Breast epithelium (tissue), 4 donors: ENCODE data around the gene SLC4A1AP. TPM values are rescaled to one million over a fixed set of nuclear protein-coding genes. Genes with fewer than 3 reads are reported as not detected.

Source experiments
- DNase-seq, 2 donors: peaks; one replicate each; pipeline ENCODE4 v3.0.0-alpha.2; 2019; ENCODE audit warnings: low spot score in 2 of 2
- H3K27ac ChIP-seq, 2 donors: fragments of 200-600 bp; sonication (generic) in 1 of 2; one replicate each; pipeline ENCODE4 v1.5.1; 2016 to 2019; ENCODE audit warnings: mild to moderate bottlenecking in 1 of 2
- H3K27me3 ChIP-seq, 2 donors: fragments of 200-600 bp; sonication (generic) in 1 of 2; one replicate each; pipeline versions ENCODE4 v1.5.1 to v1.6.0; 2017 to 2019; ENCODE audit warnings: control low read depth in 1 of 2, mild to moderate bottlenecking in 1 of 2
- H3K36me3 ChIP-seq: fragments of 200-600 bp; one replicate; pipeline ENCODE4 v1.5.1; 2019
- H3K4me1 ChIP-seq, 2 donors: fragments of 200-600 bp; sonication (generic); one replicate each; pipeline ENCODE4 v1.5.1; 2016 to 2019; ENCODE audit warnings: control low read depth in 1 of 2
- H3K4me3 ChIP-seq, 3 donors: fragments of 200-600 bp; sonication (generic); 1 replicate in 2 of 3; 2 replicates in 1 of 3; pipeline ENCODE4 v1.5.1; 2016 to 2019; ENCODE audit warnings: mild to moderate bottlenecking in 3 of 3, moderate library complexity in 2 of 3
- H3K9me3 ChIP-seq, 2 donors: fragments of 200-600 bp; sonication (generic) in 1 of 2; one replicate each; pipeline ENCODE4 v1.5.1; 2016 to 2019; ENCODE audit warnings: control low read depth in 1 of 2
- POLR2A ChIP-seq: fragments of 450-650 bp; IDR thresholded peaks from one replicate; pipeline ENCODE4 v1.6.1; 2016; ENCODE audit warnings: antibody characterized with exemption, mild to moderate bottlenecking, moderate library complexity
- POLR2AphosphoS5 ChIP-seq, 3 donors: sonication (generic); formaldehyde crosslinking; IDR thresholded peaks; one replicate each; pipeline ENCODE4 v1.6.1; 2017; ENCODE audit warnings: antibody characterized with exemption in 3 of 3
- intact Hi-C: fragments of 100-400 bp; cut with DNase I; formaldehyde crosslinking; loops from one replicate; pipeline ENCODE4 v1.15.1; 2023; ENCODE audit warnings: low total_unique reads
- total RNA-seq, 3 donors: library from RNA; depleted of rRNA; stranded (reverse); fragments of >200 nt; gene quantifications; one replicate each; pipeline ENCODE4 v1.1.0, GENCODE V29; 2016
- TF ChIP-seq, protein P1 (sequence below), 3 donors: fragments of 450-650 bp; IDR thresholded peaks; one replicate each; pipeline ENCODE4 v1.5.1; 2016 to 2017; ENCODE audit warnings: antibody characterized with exemption in 3 of 3, mild to moderate bottlenecking in 3 of 3, moderate library complexity in 3 of 3

Gene SLC4A1AP
- total RNA-seq, 3 donors from 2014 or later = 23.3 to 27.1 (median 24.3) TPM

- intact Hi-C loops = no loop called here
- no peak for DNase-seq
- Histone ChIP-seq H3K27me3 (no peaks in the 10 kb centered on the region), H3K9me3 (no peaks in the 10 kb centered on the region), H3K27ac (no peak overlapping the region), H3K4me1 (no peaks in the 10 kb centered on the region), H3K4me3 (no peak overlapping the region), H3K36me3 (no peaks in the 10 kb centered on the region)
- TF ChIP-seq POLR2AphosphoS5 (IDR thresholded peaks at IDR 0.05) (no peak), POLR2A (no peak)
- TF ChIP-seq, protein P1, sequence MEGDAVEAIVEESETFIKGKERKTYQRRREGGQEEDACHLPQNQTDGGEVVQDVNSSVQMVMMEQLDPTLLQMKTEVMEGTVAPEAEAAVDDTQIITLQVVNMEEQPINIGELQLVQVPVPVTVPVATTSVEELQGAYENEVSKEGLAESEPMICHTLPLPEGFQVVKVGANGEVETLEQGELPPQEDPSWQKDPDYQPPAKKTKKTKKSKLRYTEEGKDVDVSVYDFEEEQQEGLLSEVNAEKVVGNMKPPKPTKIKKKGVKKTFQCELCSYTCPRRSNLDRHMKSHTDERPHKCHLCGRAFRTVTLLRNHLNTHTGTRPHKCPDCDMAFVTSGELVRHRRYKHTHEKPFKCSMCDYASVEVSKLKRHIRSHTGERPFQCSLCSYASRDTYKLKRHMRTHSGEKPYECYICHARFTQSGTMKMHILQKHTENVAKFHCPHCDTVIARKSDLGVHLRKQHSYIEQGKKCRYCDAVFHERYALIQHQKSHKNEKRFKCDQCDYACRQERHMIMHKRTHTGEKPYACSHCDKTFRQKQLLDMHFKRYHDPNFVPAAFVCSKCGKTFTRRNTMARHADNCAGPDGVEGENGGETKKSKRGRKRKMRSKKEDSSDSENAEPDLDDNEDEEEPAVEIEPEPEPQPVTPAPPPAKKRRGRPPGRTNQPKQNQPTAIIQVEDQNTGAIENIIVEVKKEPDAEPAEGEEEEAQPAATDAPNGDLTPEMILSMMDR (IDR thresholded peaks at IDR 0.05) = no peak
These were observed 12.6 kb upstream of the SLC4A1AP start for GRCh38 chr2:27651056-27651455.

GRCh38 chr2:27652341-27652740 is 11.3 kb upstream of the SLC4A1AP start:
- peaks cover 5% of the 10 kb centered on the region for H3K36me3 ChIP-seq
- TF ChIP-seq POLR2AphosphoS5 (IDR thresholded peaks at IDR 0.05) (no peak), POLR2A (no peak)
- intact Hi-C loops = no loop called here
- no peak overlapping the region for H3K27ac ChIP-seq
- H3K4me1 ChIP-seq = no peaks in the 10 kb centered on the region
- DNase-seq = no peak
- H3K9me3 ChIP-seq = no peaks in the 10 kb centered on the region
- H3K27me3 ChIP-seq = no peaks in the 10 kb centered on the region
- no peak overlapping the region for H3K4me3 ChIP-seq

DNA sequence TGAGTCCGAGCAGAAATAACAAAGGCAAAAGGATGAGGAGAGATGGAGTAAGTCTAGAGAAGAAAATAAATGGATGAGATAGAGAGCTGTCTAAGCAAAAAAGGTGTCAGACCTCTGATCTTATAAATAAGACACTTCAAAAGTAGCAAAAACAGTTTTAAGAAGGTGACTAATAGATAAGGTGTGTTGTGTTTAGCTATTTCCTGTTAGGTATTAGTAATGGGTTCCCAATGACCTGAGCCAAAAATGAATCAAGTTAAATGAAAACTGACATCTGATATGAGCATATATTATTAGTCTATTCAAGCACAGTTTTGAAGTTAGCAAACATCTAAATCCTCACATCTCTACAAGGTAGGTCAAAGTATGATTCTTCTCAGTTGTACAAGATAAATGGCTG is 10.9 kb upstream of the SLC4A1AP start:
- TF ChIP-seq POLR2A = no peak
- TF ChIP-seq, protein P1 (IDR thresholded peaks at IDR 0.05) = no peak
- TF ChIP-seq POLR2AphosphoS5 (IDR thresholded peaks at IDR 0.05) = no peak
- H3K27me3 ChIP-seq = no peaks in the 10 kb centered on the region

DNA sequence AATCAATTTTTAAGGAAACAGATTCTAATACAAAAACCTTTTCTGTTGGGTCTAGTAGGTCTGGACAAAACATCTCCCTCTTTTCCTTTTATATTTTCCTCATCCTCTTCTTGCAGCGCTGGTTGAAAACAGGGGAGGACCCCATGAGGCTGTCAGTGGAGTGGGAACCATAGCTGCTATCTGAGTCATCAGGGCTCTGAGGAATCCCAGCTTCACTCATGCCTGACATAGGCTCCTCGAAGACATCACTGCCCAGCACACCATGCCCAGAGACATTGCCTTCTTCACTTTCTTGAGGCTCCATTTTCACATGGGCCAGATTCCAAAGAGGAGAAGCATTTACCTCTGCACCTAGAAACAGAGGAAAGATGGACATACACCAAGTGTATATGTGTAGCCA is 10.3 kb upstream of the SLC4A1AP start:
- Histone ChIP-seq H3K9me3 (no peaks in the 10 kb centered on the region), H3K36me3 (peaks cover 6% of the 10 kb centered on the region), H3K27me3 (no peaks in the 10 kb centered on the region), H3K4me1 (no peaks in the 10 kb centered on the region), H3K27ac (no peak overlapping the region), H3K4me3 (no peak overlapping the region)
- TF ChIP-seq, protein P1 (IDR thresholded peaks at IDR 0.05) = no peak
- TF ChIP-seq POLR2AphosphoS5 (IDR thresholded peaks at IDR 0.05) = no peak
- intact Hi-C loops = no loop called here
- no peak for DNase-seq

More for the DNA sequence above, 10.9 kb upstream of the SLC4A1AP start:
- intact Hi-C loops = no loop called here
- Histone ChIP-seq H3K36me3 (peaks cover 6% of the 10 kb centered on the region), H3K27ac (no peak overlapping the region), H3K9me3 (no peaks in the 10 kb centered on the region), H3K4me3 (no peak overlapping the region), H3K4me1 (no peaks in the 10 kb centered on the region)
- no peak for DNase-seq

DNA sequence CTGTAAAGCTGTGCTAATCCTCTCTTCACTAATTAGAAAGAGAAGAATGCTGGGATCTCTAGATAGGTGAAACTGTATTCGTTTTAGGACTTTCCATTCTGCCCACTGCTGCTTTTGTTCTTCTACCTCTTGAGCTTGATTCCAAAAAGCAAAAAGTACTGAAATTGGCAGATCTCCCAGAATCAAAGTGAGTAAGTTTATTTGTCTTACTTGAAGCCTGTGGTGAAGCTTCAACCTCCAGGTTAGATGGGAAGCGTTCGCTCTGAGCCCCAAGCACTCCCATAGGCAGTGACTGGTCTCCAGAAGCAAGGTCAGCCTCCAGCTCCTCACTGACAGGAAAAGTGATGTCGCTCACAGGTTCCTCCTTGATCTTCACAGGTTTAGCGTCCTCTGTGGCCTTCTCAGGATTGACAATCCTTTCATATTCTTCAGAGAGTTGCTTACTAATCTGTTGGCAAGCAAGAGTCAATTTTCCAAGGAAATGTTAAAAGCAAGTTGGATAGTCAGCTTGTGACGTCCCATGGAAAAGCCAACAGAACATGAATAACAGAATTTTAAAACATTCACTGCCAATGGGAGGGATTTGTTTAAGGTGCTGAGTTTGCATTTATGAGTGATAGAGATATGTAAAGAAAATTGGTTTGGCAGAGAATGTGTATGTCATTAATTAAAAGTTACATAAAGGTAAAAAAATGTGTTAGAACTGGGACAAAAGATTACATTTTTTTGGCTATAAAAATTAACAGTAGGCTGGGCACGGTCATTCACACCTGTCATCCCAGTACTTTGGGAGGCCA is 8.3 kb upstream of the SLC4A1AP start:
- Histone ChIP-seq H3K9me3 (no peaks in the 10 kb centered on the region), H3K27ac (no peak overlapping the region), H3K4me1 (no peaks in the 10 kb centered on the region), H3K27me3 (no peaks in the 10 kb centered on the region), H3K36me3 (peaks cover 6% of the 10 kb centered on the region), H3K4me3 (no peak overlapping the region)
- TF ChIP-seq POLR2AphosphoS5 (IDR thresholded peaks at IDR 0.05) (no peak), POLR2A (no peak)
- TF ChIP-seq, protein P1 (IDR thresholded peaks at IDR 0.05) = no peak
- DNase-seq = no peak
- intact Hi-C loops = no loop called here
